T-helper 2 cell treated with Interferon-gamma antibody and Interleukin-4, amounts not matched to agents 5 μg/mL and 100 μg/mL, for 36 hours (primary cell): ENCODE measurements around the gene COMMD10.

ENCODE experiments used
- DNase-seq: peaks from one replicate; pipeline ENCODE4 v3.0.0; 2021; ENCODE audit warnings: low spot score
- H3K27ac Mint-ChIP-seq: one replicate; pipeline ENCODE4 v1.8.0; 2021; ENCODE audit warnings: mild to moderate bottlenecking, mixed read lengths
- H3K27me3 Mint-ChIP-seq: one replicate; pipeline ENCODE4 v1.8.0; 2021; ENCODE audit warnings: low read depth, mixed read lengths
- H3K36me3 Mint-ChIP-seq: one replicate; pipeline ENCODE4 v1.8.0; 2021; ENCODE audit warnings: low read depth, mixed read lengths
- H3K4me1 Mint-ChIP-seq: one replicate; pipeline ENCODE4 v1.8.0; 2021; ENCODE audit warnings: low read depth, mixed read lengths
- H3K4me3 Mint-ChIP-seq: one replicate; pipeline ENCODE4 v1.8.0; 2022; ENCODE audit warnings: mild to moderate bottlenecking, moderate library complexity, mixed read lengths
- H3K9me3 Mint-ChIP-seq: one replicate; pipeline ENCODE4 v1.8.0; 2021; ENCODE audit warnings: mixed read lengths

Gene COMMD10

DNA sequence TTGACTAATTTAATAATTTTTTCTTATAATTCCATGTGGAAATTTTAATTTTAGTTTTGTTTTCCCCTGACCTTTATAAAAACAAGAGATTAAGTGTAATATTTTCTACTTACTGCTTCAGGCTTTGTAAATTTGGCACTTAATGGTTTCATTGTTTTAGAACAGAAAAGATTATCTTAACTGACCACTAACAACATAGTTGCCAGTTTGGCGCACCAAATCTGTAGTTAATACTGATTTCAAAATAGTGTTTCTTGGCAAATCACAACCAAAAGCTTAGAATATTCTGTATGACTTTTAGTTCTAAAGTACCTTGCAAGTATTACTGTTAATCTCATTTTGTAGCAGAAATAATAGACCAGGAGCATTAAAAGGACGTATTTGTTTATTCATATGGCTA is 124.3 kb downstream of the COMMD10 start:
- H3K4me1 Mint-ChIP-seq: no peaks in the 10 kb centered on the region
- H3K27ac Mint-ChIP-seq: no peak overlapping the region
- no peaks in the 10 kb centered on the region for H3K27me3 Mint-ChIP-seq
- H3K4me3 Mint-ChIP-seq: no peak overlapping the region
- H3K9me3 Mint-ChIP-seq: no peaks in the 10 kb centered on the region
- DNase-seq: no peak
- no peaks in the 10 kb centered on the region for H3K36me3 Mint-ChIP-seq

DNA sequence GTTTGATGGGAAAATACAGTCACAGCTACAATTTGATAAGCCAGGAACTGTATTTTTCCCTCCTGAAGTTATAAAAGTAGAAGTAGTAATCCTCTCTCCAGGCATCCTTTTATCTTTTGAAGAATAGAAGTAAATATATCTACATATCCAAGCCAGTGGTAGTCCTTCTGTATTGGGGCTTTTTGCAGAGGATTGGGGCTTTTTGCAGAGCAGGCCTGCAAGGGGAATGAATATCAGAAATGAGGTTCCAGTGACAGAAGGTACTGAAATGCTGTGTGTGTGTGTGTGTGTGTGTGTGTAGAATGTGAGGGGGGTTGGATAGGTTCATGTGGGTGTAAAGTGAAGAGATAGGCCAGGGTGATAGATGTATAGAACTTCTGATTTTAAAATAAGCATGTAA is 127.4 kb downstream of the COMMD10 start:
- Mint-ChIP-seq H3K36me3 (no peaks in the 10 kb centered on the region), H3K27me3 (no peaks in the 10 kb centered on the region), H3K27ac (no peak overlapping the region), H3K4me1 (no peaks in the 10 kb centered on the region), H3K4me3 (no peak overlapping the region), H3K9me3 (no peaks in the 10 kb centered on the region)
- no peak for DNase-seq

DNA sequence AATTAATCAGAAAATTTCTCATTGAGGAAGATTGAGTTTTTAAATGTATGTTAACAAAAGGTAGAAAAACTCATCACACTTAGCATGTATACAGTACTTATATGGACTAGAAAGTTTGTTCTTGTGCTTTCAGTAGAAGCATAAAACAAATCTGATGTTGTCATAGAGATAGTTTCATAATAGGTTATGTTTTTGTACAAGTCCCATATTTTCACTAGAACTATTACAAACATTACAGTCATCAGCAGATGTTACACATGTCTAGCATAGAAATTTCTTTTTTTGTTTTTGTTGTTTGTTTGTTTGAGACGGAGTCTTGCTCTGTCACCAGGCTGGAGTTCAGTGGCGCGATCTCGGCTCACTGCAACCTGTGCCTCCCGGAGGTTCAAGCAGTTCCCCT is 131.4 kb downstream of the COMMD10 start:
- H3K9me3 Mint-ChIP-seq: no peaks in the 10 kb centered on the region
- no peak overlapping the region for H3K4me3 Mint-ChIP-seq
- no peak for DNase-seq
- H3K27ac Mint-ChIP-seq: no peak overlapping the region
- H3K27me3 Mint-ChIP-seq: no peaks in the 10 kb centered on the region
- no peaks in the 10 kb centered on the region for H3K36me3 Mint-ChIP-seq
- H3K4me1 Mint-ChIP-seq: no peaks in the 10 kb centered on the region

DNA sequence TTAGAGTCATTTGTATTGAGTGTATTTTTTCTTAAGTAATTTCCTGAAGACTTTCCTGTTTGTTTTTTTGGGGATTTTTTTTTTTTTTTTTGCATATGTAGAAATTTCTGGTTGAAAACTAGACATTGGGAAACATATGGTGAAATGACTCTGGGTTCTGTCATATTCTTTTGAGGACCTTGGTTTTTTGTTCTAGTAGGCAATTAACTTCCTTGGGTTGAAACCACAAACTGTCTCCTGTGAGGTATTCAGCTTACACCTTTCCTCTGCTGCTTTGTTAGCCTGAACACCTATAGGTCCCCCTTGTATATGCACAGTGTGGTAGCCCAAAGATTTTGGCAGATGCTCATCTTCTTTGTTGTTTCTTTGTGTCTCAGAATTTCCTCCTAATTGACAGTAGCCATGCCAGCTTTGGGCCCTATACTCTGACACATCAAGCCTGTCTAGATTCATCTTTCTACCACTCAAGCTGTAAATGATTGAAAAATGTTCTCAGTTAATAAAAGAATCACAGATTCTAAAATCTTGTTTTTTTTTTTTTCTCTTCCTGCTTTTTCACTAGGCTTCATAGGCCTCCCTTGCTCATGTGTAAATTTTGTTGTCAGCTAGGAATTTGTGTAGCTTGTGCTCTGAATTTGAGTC is 140.6 kb downstream of the COMMD10 start:
- peaks cover 11% of the 10 kb centered on the region for H3K9me3 Mint-ChIP-seq
- H3K4me1 Mint-ChIP-seq: peaks cover 2% of the 10 kb centered on the region
- H3K27me3 Mint-ChIP-seq: no peaks in the 10 kb centered on the region
- no peak for DNase-seq
- H3K36me3 Mint-ChIP-seq: no peaks in the 10 kb centered on the region
- H3K4me3 Mint-ChIP-seq: no peak overlapping the region
- no peak overlapping the region for H3K27ac Mint-ChIP-seq

DNA sequence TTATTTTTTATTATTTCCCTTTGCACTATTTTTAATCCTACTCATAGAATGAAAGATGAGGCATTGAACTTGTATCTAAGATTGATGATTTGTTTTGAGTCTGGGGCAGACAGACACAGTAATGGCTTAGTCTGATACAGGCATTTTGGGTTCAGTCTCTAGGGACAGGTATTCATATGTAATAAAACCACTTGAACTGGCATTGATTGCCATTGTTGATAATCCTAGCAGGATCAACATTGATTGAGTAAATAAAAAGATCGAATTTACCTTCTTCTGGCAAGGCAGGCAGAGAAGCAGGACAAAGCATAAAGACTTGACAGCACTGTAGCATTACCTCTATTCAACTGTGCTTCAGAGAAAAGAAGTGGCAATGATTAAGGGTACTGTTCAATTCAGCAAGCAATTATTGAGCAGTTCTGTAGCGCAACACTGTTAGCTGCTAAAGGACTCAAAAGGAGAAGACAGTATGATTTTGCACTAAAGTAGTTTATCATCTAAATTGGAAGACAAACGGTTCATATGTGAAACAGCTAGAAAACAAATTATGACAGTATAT is 144.4 kb downstream of the COMMD10 start:
- DNase-seq: no peak
- H3K27ac Mint-ChIP-seq: no peak overlapping the region
- H3K4me1 Mint-ChIP-seq: peaks cover 2% of the 10 kb centered on the region
- peaks cover 7% of the 10 kb centered on the region for H3K9me3 Mint-ChIP-seq
- no peak overlapping the region for H3K4me3 Mint-ChIP-seq
- no peaks in the 10 kb centered on the region for H3K36me3 Mint-ChIP-seq
- H3K27me3 Mint-ChIP-seq: no peaks in the 10 kb centered on the region

DNA sequence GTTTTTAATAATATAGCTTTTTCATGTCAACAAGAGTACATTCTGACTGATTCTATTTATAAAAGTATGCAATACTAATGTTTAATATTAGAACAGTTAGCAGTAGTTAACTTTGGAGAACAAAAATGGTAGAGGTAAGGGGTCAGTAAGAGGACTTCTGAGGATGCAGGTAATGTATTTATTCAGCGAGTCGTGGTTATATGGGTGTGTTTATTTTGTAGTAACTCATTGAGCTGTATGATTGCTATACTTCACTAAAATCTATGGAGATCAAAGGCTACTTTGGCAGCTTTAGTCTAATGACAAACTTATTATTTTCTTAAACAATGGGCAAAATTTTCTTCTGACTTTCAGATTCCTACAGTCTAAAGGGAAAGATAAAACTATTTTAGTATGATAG is 146.5 kb downstream of the COMMD10 start:
- H3K27me3 Mint-ChIP-seq: no peaks in the 10 kb centered on the region
- no peaks in the 10 kb centered on the region for H3K36me3 Mint-ChIP-seq
- no peaks in the 10 kb centered on the region for H3K9me3 Mint-ChIP-seq
- H3K4me1 Mint-ChIP-seq: no peaks in the 10 kb centered on the region
- DNase-seq: no peak
- H3K4me3 Mint-ChIP-seq: no peak overlapping the region
- H3K27ac Mint-ChIP-seq: no peak overlapping the region

DNA sequence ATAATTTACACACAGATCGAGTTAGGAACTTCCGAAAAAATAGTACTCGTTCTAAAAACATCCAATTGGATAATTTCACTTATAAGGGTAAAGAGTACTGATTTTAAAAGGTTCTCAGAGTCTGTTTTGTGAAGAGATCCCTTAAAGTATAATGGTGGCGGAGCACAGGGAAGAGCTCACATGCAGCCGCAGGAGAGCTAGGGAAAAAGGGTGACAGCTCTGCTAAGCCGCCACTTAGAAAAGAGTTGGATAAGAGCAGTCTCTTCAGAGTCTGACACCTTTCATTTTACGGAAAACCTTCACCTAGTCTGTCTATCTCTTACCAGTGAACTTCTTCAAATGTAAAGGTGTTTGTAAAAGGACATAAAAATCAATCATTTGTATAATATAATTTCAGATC is 149.9 kb downstream of the COMMD10 start:
- Mint-ChIP-seq H3K9me3 (no peaks in the 10 kb centered on the region), H3K36me3 (no peaks in the 10 kb centered on the region), H3K27me3 (no peaks in the 10 kb centered on the region)

DNA sequence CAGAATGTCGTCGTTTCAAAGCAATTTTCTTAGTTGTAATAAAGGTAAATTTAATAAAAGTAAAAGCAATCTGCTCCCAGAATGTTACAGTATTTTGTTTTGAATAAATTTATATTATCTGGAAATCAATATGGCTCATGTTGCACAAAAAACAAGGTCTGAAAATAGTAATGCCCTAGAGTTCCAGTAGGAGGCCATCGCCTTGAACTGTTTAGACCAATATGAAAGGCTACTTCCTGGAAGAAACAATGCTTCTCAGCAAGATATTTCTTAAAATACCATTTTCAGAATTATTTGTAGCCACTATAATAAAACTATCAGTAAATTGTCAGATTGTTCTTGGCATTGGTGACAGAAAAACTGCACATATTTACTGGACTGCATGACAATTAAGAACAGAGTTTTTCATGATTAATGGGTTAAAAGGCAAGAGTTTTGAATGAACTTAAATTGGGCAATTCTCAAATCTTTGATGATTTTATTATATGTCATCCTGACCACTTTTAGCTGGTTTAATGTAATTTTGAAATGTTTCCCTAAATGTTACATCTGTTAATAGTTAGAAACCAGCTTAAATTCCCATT is 153.2 kb downstream of the COMMD10 start:
- Mint-ChIP-seq H3K4me3 (no peak overlapping the region), H3K27me3 (no peaks in the 10 kb centered on the region), H3K4me1 (no peaks in the 10 kb centered on the region), H3K36me3 (peaks cover under 1% of the 10 kb centered on the region), H3K9me3 (no peaks in the 10 kb centered on the region), H3K27ac (no peak overlapping the region)
- DNase-seq: no peak

More for the DNA sequence above, 149.9 kb downstream of the COMMD10 start:
- Mint-ChIP-seq H3K4me1 (no peaks in the 10 kb centered on the region), H3K27ac (no peak overlapping the region), H3K4me3 (no peak overlapping the region)
- no peak for DNase-seq

DNA sequence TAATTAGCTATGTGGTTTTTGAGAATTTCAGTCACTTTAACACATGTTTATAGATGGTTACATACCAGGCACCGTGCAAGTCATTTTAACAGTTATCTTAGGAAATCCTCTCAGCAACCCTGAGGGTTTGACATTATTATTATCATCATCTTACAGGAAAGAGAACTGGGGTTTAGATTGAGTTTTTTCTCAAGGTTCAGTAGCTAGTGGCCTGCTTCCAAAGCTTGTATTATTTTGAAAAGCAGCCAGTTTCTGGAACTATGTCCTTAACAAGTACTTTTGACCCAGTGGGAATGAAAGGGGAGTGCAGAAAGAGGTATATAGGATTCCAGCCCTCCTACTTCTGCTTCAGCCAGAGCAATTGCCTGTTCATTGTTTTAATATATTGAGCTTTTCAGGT is 157.5 kb downstream of the COMMD10 start:
- DNase-seq: no peak
- H3K36me3 Mint-ChIP-seq: peaks cover 2% of the 10 kb centered on the region
- no peaks in the 10 kb centered on the region for H3K27me3 Mint-ChIP-seq
- no peak overlapping the region for H3K27ac Mint-ChIP-seq
- H3K4me3 Mint-ChIP-seq: no peak overlapping the region
- H3K9me3 Mint-ChIP-seq: peaks cover 20% of the 10 kb centered on the region
- no peaks in the 10 kb centered on the region for H3K4me1 Mint-ChIP-seq

DNA sequence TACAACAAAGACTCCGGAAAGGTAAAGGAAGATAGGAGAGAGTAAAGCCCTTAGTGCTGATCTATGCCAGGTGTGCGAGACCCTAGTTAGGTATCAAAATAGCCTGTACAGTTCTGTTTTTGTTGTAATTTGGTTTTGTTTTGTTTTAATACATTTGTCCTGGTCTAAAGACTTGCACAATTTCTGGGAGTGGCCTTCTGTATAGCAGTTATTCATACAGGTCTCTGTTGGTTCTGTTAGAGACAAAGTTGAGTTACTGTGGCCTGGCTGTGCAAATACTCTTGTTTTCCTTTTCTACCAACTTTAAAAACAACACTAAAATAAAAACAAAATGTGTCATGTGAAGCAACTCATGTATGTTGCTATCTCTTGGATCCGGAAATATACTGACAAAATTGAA is 163.6 kb downstream of the COMMD10 start:
- DNase-seq: no peak
- Mint-ChIP-seq H3K27ac (no peak overlapping the region), H3K27me3 (no peaks in the 10 kb centered on the region), H3K4me3 (no peak overlapping the region), H3K36me3 (no peaks in the 10 kb centered on the region), H3K4me1 (no peaks in the 10 kb centered on the region), H3K9me3 (peaks cover 29% of the 10 kb centered on the region)

DNA sequence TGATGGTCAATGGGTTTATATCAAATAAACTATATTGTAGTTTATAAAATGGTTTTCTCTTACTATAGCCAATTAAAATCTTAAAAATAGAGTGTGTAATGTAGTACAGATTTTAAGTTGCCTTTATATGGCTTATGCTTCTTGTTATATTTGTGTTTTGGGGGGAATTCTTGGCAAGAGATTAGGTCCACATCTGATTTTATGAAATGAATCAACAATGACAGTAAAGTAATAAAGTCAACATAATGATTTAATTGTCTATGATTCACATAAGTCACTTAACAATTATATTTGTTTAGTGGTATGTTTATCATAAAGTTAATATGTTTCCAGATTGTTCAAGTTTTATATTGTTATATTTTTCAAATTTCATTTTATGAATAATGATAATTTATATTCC is 164.8 kb downstream of the COMMD10 start:
- no peaks in the 10 kb centered on the region for H3K27me3 Mint-ChIP-seq
- no peaks in the 10 kb centered on the region for H3K36me3 Mint-ChIP-seq
- H3K4me3 Mint-ChIP-seq: no peak overlapping the region
- peaks cover 33% of the 10 kb centered on the region for H3K9me3 Mint-ChIP-seq
- no peak for DNase-seq
- H3K27ac Mint-ChIP-seq: no peak overlapping the region
- H3K4me1 Mint-ChIP-seq: no peaks in the 10 kb centered on the region

DNA sequence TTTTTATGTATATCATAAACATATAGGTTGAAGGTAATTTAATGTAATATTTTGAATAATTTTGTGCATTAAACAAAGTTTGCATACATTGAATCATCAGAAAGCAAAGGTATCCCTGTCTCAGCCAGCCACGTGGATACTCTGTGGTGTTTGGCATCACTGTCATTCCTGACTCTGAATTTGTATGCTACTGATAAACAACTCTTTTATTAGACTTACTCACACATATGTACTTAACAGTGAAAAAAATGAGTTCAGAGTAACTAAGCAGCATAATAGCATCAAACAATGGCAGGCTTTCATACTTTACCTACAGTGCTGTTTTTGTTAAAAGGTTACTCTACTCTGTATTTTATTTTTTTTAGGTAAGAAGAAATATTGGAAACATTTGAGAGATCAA is 171.9 kb downstream of the COMMD10 start:
- Mint-ChIP-seq H3K36me3 (no peaks in the 10 kb centered on the region), H3K9me3 (peaks cover 3% of the 10 kb centered on the region), H3K4me3 (no peak overlapping the region), H3K27ac (no peak overlapping the region), H3K27me3 (no peaks in the 10 kb centered on the region), H3K4me1 (no peaks in the 10 kb centered on the region)
- no peak for DNase-seq

DNA sequence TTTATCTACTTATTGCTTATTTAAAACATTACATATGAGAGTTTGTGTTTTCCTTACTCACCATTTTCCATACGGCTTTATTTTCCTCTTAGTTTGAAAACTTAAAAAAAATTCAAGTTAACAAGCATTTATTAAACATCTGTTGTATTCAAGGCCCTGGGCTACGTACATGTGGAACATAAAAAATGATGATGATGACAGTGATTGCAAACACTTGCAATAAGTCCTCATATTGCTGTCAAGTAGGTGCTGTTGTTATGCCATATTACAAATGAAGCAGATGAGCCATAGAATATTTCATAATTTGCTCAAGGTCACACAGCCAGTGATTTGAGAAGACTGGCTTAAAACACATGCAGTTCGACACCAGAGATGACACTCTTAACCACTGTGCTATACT is 180.6 kb downstream of the COMMD10 start:
- Mint-ChIP-seq H3K4me3 (no peak overlapping the region), H3K4me1 (no peaks in the 10 kb centered on the region), H3K27me3 (no peaks in the 10 kb centered on the region), H3K9me3 (peaks cover 21% of the 10 kb centered on the region), H3K36me3 (no peaks in the 10 kb centered on the region), H3K27ac (no peak overlapping the region)
- DNase-seq: no peak

DNA sequence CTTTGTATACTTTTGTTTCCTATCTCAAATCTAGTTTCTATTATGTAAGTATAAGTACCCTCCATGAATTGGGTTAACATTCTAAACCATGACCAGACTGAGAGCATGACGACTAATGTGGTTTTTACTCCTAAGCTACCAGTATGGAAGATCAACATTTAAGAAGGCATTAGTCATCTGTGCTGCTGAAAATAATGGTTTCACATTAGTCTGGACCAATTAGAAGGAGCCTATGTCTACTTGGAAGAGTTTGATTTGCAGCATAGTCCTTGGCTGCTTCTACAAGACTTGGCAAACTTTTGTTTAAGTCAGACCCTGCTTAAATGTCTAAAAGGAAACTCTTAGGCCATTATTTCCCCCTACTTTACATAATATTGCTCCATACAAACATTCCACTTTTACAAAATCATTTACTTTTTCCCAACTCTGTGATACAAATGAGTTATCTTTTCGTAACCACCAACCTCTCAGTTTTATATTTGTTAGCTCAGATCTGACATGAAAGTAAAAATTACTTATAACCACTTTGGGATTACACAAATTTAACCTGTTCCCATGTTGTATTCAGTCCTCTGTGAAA is 186.7 kb downstream of the COMMD10 start:
- H3K9me3 Mint-ChIP-seq: peaks cover 17% of the 10 kb centered on the region
- H3K4me3 Mint-ChIP-seq: no peak overlapping the region
- H3K27me3 Mint-ChIP-seq: no peaks in the 10 kb centered on the region
- no peak for DNase-seq
- no peaks in the 10 kb centered on the region for H3K4me1 Mint-ChIP-seq
- no peak overlapping the region for H3K27ac Mint-ChIP-seq
- no peaks in the 10 kb centered on the region for H3K36me3 Mint-ChIP-seq
